Stimulated activated CD8-positive, alpha-beta memory T cell treated with anti-CD3 and anti-CD28 coated beads, Interleukin-15, amount 100 ng/mL, for 1 hour (primary cell): Measurements from ENCODE around the gene PACS1.

Source experiments
- DNase-seq: peaks from one replicate; pipeline ENCODE4 v3.0.0-alpha.2; 2020; ENCODE audit warnings: low read depth

Gene PACS1

DNA sequence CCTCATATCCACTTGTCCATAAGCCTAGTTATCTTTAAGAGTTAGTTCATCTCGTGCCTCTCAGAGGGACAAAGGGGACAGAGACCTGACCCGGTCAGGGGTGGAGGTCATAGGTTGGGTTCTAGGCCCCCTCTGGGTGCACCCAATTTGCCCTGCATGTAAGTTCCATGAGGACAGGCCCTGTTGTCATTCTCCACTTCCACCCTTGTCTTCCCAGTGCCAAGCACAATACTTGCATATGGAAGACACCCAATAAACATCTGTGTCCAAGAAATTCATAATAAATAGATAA, 220.2 kb downstream of the PACS1 start:
- DNase-seq, result no peak

DNA sequence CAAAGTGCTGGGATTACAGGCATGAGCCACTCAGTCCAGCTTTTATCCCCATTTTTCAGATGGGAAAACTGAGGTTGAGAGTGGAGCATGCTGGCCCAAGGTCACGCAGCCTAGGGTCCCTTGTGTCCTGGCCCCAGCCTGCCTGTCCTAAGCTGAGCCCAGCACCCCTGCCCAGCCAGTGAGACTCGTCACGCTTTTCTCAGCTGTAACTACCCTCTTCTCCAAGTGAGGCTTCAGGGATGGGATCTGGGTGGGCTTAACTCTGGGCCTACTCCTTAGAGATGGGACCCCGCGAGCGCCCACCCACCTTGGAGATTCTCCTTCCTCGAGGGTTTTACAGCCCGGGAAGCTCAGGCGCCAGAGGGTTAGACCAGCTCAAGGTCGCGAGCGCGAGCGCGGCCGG, 221.2 kb downstream of the PACS1 start:
- no peak for DNase-seq

- no peak for DNase-seq
These were observed 221.9 kb downstream of the PACS1 start, which contains the start of gene TMEM151A for GRCh38 chr11:66291706-66292542. TMEM151A (plus strand) TSS chr11:66291894; CDS start chr11:66292014, 120 bp downstream.

DNA sequence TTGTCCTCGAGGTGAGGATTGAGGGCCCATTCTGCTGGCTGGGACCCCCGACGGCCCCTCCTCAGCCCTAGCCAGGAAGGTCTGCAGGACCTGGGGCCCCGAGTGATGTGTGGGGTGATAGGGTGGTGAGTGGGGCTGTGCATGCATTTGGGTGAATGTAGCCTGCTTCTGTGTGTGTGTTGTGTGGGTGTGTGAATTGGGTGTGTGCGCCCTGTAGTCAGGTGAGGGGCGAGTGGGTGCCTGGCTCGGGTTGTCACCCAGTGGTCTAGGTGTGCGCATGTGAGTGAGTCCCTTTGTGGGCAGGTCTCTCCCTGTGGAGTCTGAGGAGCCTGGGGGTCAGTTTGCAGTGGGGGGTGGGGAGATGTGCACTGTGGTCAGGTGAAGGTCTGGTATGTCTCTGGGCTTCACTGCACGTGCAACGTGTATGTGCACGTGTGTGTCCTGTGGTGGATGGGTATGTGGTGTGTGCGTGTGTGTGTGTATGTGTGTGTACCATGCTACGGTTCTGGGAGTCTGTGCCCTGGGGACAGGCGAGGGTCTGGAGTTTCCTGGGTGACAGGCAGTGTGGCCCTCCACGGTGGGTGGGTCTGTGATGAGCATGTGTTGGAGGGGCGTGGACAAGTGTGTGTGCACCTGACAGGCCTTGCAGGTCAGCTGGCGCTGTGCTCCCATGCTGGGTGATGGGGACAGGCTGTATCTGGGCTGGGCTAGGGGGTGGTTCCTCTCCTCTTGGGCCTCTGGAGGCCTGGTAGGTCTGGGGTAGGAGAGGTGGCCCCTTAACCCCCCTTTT, 222.7 kb downstream of the PACS1 start:
- DNase-seq, result no peak

GRCh38 chr11:66293352-66293751, 223.3 kb downstream of the PACS1 start:
- no peak for DNase-seq

GRCh38 chr11:66293777-66294625, 223.9 kb downstream of the PACS1 start:
- no peak for DNase-seq
